Mucosa of stomach (tissue), 1 donor: ENCODE measurements around the gene SCML1.
"Not testable (repeated sequence)": the region's sequence is repeated elsewhere in the genome, so short reads cannot be mapped to it uniquely, and the experiment has no call there.

Experiments used
- H3K27me3 ChIP-seq: one replicate; pipeline ENCODE4 v1.7.0; 2013; ENCODE audit warnings: mild to moderate bottlenecking, low read length; ENCODE audit not compliant: control insufficient read depth, insufficient read depth
- H3K36me3 ChIP-seq: one replicate; pipeline ENCODE4 v1.7.0; 2013; ENCODE audit warnings: low read length; ENCODE audit not compliant: control insufficient read depth, insufficient read depth
- H3K4me1 ChIP-seq: one replicate; pipeline ENCODE4 v1.7.0; 2013; ENCODE audit warnings: mild to moderate bottlenecking, low read length; ENCODE audit not compliant: control insufficient read depth, insufficient read depth
- H3K4me3 ChIP-seq: one replicate; pipeline ENCODE4 v1.7.0; 2013; ENCODE audit warnings: low read length
- H3K9ac ChIP-seq: one replicate; pipeline ENCODE4 v1.7.0; 2013; ENCODE audit warnings: mild to moderate bottlenecking, low read length, moderate library complexity
- H3K9me3 ChIP-seq: one replicate; pipeline ENCODE4 v1.7.0; 2013; ENCODE audit warnings: mild to moderate bottlenecking, low read length, moderate library complexity; ENCODE audit not compliant: control insufficient read depth
- donor health status: Pancreatic carcinoma.

SCML1 gene

DNA sequence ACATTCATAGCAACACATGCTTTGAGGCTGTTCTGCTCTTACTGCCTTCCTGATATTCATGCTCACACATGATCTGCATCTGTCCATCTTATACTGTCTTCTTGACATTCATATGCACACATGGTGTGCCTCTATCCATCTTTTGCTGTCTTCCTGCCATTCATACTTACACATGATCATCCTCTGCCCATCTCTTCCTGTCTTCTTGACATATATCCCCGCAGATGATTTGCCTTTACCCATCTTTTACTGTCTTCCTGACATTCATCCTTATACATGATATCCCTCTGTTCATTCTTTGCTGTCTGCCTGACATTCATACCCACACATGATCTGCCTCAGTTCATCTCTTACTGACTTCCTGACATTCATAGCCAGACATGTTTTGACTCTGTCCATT, 36.8 kb downstream of the SCML1 start:
- no peaks in the 10 kb centered on the region for H3K9me3 ChIP-seq
- no peaks in the 10 kb centered on the region for H3K36me3 ChIP-seq
- H3K4me3 ChIP-seq: no peak overlapping the region
- H3K9ac ChIP-seq: no peak overlapping the region
- no peaks in the 10 kb centered on the region for H3K4me1 ChIP-seq
- peaks cover 3% of the 10 kb centered on the region for H3K27me3 ChIP-seq

DNA sequence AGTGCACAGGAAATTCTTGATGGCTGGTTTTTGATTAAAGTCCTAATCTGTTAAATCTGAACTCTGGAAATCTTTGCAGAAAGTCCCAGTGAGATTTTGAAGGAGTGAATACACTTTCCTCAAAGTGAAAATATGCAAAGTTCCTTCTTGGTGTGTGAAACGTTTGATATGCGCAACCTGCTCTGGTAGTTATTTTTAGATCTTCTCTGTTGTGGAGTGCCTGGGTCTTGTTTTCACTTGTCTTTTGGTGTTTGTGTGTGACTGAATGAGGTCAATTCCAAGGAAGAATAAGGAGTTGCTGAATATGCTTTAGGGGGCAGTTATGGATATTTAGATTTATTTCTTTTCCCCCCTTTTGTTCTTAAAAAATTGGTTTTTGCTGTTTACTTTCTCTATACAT, 41.7 kb downstream of the SCML1 start:
- H3K4me1 ChIP-seq: no peaks in the 10 kb centered on the region
- H3K9me3 ChIP-seq: no peaks in the 10 kb centered on the region
- H3K4me3 ChIP-seq: no peak overlapping the region
- H3K27me3 ChIP-seq: no peaks in the 10 kb centered on the region
- H3K9ac ChIP-seq: no peak overlapping the region
- H3K36me3 ChIP-seq: no peaks in the 10 kb centered on the region

DNA sequence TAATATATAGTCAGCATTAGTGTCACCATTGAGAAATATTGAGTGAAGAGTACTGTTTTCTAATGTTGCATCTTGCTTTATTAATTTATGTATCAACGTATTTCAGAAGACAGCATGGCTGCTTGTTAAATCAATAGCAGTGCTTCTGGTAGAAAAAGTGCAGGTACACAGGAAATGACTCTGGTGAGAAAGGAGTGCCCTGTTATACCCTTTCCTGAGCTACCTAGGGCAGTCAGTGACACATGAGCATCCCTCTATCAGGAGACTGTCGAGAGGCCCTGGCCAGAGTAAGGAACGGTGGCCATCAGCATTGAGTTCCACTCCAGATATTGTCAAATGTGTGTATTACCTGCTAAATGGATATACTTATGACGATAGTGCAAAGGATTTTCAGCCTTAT, 42.1 kb downstream of the SCML1 start:
- Histone ChIP-seq H3K4me3 (no peak overlapping the region), H3K27me3 (no peaks in the 10 kb centered on the region), H3K9ac (no peak overlapping the region), H3K4me1 (no peaks in the 10 kb centered on the region), H3K9me3 (no peaks in the 10 kb centered on the region), H3K36me3 (no peaks in the 10 kb centered on the region)

DNA sequence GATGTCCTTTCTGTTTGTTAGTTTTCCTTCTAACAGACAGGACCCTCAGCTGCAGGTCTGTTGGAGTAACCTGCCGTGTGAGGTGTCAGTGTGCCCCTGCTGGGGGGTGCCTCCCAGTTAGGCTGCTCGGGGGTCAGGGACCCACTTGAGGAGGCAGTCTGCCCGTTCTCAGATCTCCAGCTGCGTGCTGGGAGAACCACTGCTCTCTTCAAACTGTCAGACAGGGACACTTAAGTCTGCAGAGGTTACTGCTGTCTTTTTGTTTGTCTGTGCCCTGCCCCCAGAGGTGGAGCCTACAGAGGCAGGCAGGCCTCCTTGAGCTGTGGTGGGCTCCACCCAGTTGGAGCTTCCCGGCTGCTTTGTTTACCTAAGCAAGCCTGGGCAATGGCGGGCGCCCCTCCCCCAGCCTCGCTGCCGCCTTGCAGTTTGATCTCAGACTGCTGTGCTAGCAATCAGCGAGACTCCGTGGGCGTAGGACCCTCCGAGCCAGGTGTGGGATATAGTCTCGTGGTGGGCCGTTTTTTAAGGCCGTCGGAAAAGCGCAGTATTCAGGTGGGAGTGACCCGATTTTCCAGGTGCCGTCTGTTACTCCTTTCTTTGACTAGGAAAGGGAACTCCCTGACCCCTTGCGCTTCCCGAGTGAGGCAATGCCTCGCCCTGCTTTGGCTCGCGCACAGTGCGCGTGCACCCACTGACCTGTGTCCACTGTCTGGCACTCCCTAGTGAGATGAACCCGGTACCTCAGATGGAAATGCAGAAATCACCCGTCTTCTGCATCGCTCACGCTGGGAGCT, 49.5 kb downstream of the SCML1 start:
- H3K36me3 ChIP-seq, H3K9ac ChIP-seq, H3K27me3 ChIP-seq, H3K9me3 ChIP-seq, H3K4me3 ChIP-seq: not testable (repeated sequence)
- peaks cover 10% of the 10 kb centered on the region for H3K4me1 ChIP-seq

DNA sequence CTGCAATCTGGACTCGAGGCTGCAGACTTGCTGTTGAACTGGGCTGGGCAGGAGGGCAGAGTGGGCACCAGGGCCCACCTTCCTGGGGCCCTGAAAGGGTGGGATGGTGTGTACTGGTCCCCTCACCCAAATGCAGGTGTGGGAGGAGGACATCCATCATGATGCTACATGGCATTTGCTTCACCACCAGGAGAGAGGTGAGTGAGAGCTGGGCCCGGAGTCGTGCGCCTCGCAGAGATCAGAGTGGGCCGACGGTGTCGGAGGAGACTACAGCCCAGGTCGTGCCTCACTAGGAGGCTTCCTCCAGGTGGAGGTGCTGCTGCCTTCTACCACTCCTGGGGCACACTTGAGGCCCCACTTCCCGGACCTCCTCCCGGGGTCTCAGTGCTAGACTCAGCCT, 50.3 kb downstream of the SCML1 start:
- no peaks in the 10 kb centered on the region for H3K36me3 ChIP-seq
- H3K4me1 ChIP-seq: peaks cover 10% of the 10 kb centered on the region
- no peak overlapping the region for H3K4me3 ChIP-seq
- H3K9me3 ChIP-seq: no peaks in the 10 kb centered on the region
- H3K27me3 ChIP-seq: no peaks in the 10 kb centered on the region
- H3K9ac ChIP-seq: no peak overlapping the region

DNA sequence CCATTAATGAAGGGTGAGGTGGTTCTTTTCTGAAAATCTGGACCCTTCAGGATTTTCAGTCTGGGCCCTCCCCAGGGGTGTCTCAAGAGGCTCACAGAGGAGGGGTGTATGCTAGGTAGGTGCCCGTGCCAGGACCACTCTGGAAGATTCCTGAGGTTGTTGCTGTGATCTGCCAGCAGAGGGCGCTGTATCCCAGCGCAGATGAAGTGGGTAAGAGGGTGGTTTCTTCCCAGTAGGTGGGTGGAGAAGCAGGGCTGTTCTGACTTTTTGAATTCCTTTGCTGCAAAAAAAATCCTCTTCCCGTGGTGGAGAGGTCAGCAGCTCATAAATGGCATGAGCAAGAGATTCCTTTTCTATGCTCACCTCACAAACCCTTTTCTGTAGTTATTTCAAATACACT, 51.1 kb downstream of the SCML1 start:
- H3K4me3 ChIP-seq: no peak overlapping the region
- H3K9me3 ChIP-seq: no peaks in the 10 kb centered on the region
- H3K4me1 ChIP-seq: peaks cover 10% of the 10 kb centered on the region
- no peaks in the 10 kb centered on the region for H3K36me3 ChIP-seq
- no peaks in the 10 kb centered on the region for H3K27me3 ChIP-seq
- H3K9ac ChIP-seq: no peak overlapping the region

DNA sequence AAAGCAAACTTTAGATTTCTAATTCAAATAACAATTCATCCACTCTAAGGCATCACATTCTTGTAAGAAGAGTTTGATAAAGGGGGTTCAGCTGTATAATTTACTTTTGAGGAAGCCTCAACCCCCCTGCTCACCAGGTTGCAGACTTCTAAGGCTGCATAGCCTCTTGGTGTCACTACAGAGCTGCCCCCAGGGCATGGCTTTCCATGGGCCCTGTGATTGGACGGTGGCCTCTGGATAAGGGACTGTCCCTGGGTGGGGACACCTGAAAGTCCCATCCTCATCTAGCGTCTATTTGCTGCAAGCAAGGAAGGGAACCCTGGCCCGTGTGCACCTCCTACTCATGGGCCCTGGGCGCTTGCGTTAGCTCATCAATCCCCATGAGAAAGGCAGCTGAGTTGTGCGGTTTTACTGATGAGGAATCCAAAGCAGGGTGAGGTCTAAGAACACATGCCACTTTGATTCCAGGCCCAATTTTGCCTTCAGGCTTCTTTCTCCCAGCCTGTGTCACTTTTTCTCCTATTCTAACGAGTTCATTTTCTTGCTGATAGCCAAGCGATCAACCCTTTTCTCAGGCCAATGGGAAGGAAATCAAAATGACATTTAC, 51.8 kb downstream of the SCML1 start:
- Histone ChIP-seq H3K9me3 (no peaks in the 10 kb centered on the region), H3K4me3 (no peak overlapping the region), H3K9ac (no peak overlapping the region), H3K4me1 (peaks cover 10% of the 10 kb centered on the region), H3K36me3 (no peaks in the 10 kb centered on the region), H3K27me3 (no peaks in the 10 kb centered on the region)

DNA sequence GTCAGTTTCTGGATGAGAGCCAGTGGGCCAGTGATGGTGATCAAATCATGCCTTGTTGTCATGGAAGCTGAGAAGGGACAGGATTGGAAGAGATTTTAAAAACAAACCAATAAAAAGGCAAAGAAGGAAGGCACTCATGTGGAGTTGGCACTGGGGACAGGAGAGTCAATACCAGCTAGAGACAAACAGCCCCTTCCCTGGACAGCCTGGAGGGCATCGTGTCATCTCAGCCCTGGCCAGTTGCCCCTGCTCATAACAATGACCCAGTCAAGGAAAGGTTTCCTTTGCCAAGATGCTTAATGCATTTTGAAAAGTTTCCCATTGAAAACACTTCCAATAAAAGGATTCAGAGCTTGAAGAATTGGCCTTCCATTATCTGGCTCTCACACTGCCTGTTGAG, 55.5 kb downstream of the SCML1 start:
- no peaks in the 10 kb centered on the region for H3K36me3 ChIP-seq
- H3K9me3 ChIP-seq: no peaks in the 10 kb centered on the region
- H3K27me3 ChIP-seq: no peaks in the 10 kb centered on the region
- H3K9ac ChIP-seq: no peak overlapping the region
- H3K4me3 ChIP-seq: no peak overlapping the region
- H3K4me1 ChIP-seq: peaks cover 10% of the 10 kb centered on the region

DNA sequence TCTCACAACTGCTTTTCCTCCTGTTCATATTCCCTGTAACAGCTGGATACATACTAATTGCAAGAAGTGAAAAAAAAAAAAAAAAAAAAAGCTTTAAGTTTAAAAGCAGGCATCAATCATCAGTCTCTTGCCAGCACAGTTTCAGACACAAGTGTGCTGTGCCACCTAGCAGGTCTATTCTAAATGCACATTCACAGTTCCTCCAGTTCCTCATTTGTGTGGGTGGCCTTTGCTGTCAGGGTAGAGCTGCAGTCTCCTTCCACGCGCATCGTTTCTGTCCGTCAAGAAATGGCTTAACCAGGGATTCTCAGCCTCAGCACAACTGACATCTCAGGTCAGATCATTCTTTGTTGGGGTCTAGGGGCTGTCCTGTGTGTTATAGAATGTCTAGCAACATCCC, 61.6 kb downstream of the SCML1 start:
- Histone ChIP-seq H3K27me3 (no peaks in the 10 kb centered on the region), H3K36me3 (no peaks in the 10 kb centered on the region), H3K9ac (no peak overlapping the region), H3K4me3 (no peak overlapping the region), H3K4me1 (no peaks in the 10 kb centered on the region), H3K9me3 (no peaks in the 10 kb centered on the region)

DNA sequence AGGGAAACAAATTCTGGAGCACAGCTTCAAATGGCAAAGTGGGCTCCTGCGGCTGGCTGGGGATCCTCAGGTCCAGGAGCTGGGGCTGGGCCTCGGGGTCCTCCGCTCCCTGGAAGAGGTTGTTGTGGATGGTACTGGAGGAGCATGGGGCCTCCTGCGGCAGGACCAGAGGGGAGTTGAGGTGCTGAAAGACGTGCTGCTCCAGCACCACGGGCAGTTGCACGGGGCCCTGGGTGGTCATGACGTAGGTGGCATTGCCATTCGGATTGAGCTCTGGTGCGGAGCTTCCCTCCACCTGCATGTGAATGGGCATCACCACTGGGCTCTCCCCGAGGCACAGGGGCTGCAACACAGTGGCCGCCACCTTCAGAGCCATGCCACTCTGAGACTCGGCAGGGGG, 64.1 kb downstream of the SCML1 start:
- H3K36me3 ChIP-seq: no peaks in the 10 kb centered on the region
- H3K9ac ChIP-seq: no peak overlapping the region
- no peaks in the 10 kb centered on the region for H3K9me3 ChIP-seq
- H3K27me3 ChIP-seq: no peaks in the 10 kb centered on the region
- no peak overlapping the region for H3K4me3 ChIP-seq
- no peaks in the 10 kb centered on the region for H3K4me1 ChIP-seq

DNA sequence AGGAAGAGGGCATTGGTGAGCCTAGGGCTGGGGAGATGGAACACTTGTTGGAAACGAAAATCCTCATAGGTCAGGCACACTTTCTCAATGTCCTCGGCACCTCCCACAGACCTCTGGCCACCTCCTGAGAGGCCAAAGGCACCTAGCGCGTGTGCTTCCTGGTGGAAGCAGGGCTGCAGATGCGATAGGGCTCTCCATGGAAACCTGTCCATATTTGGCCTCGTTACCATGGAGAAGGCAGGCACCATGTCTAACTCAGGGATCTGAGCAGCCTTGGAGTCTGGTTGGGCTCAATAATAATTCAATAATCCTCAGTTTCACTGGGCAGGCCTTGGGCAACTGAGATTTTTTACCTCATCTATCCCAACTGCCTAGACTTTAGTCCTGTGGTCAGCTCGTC, 65.5 kb downstream of the SCML1 start:
- no peaks in the 10 kb centered on the region for H3K4me1 ChIP-seq
- H3K27me3 ChIP-seq: no peaks in the 10 kb centered on the region
- no peaks in the 10 kb centered on the region for H3K9me3 ChIP-seq
- no peaks in the 10 kb centered on the region for H3K36me3 ChIP-seq
- no peak overlapping the region for H3K4me3 ChIP-seq
- H3K9ac ChIP-seq: no peak overlapping the region

DNA sequence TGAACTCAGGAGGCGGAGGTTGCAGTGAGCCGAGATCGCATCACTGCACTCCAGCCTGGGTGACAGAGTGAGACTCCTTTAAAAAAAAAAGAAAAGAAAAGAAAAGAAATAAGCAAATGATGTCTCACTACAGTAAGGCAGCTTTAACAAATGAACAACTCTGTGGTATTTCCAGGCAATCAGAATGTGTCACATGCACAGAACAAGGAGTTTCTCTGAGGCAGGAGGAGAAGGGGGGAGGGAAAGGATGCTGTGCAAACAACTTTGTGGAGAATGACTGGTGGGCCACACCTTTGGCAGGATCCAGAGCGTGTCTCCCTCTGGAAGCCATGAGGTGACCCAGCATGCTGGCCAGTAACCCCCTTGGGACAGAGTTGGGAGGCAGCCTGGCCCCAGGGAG, 66.2 kb downstream of the SCML1 start:
- H3K4me1 ChIP-seq: no peaks in the 10 kb centered on the region
- H3K9me3 ChIP-seq: no peaks in the 10 kb centered on the region

More for the DNA sequence above, 66.2 kb downstream of the SCML1 start:
- H3K9ac ChIP-seq: no peak overlapping the region
- no peaks in the 10 kb centered on the region for H3K36me3 ChIP-seq
- no peaks in the 10 kb centered on the region for H3K27me3 ChIP-seq
- no peak overlapping the region for H3K4me3 ChIP-seq
